K562 (cell line): ENCODE measurements around the gene NABP2. TPM values are rescaled to one million over a fixed set of nuclear protein-coding genes. Genes with fewer than 3 reads are reported as not detected.

Experiments
- ATAC-seq: fragments of 200-7000 bp; cut with Tn5 transposase; 3 replicates; pipeline ENCODE4 v1.9.1; 2020; ENCODE audit warnings: moderate library complexity
- BruUV-seq: library from RNA; stranded (reverse); fragments of 400-500 nt; replicated peaks from 2 replicates; lab custom pipeline; 2021; lab: Mats Ljungman, UMichigan
- CTCF ChIA-PET: fragments of 300-600 bp; formaldehyde crosslinking; extraction: SDS; loops from one replicate; lab custom pipeline; 2021; ENCODE audit warnings: low intra/inter-chr PET ratio; lab: Yijun Ruan, JAX
- POLR2A ChIA-PET: fragments of 300-600, 350-650 bp; sonication (Branson Sonifier 250); formaldehyde crosslinking; extraction: SDS; loops from one replicate; lab custom pipeline; 2021; ENCODE audit warnings: antibody characterized with exemption, inconsistent platforms; lab: Yijun Ruan, JAX
- DNase-seq, 4 experiments: peaks; one replicate each; pipeline versions ENCODE4 v3.0.0 to v3.0.0-alpha.2; 2011 to 2018; ENCODE audit warnings: low spot score in 3 of 4, mixed read lengths in 3 of 4; ENCODE audit errors: extremely low read depth in 1 of 4
- FAIRE-seq: peaks from 2 replicates; lab custom pipeline; 2011; peaks lifted over from hg19 to GRCh38; lab: Jason Lieb, UNC
- H2AFZ ChIP-seq: 2 replicates; pipeline ENCODE4 v1.6.0; 2011; ENCODE audit warnings: low read depth, low read length, control low read depth, inconsistent platforms
- H3K27ac ChIP-seq: fragments of 200-600 bp; 3 replicates; pipeline ENCODE4 v1.8.0; 2011; ENCODE audit warnings: low read depth, mild to moderate bottlenecking, control low read depth, inconsistent platforms, low read length, moderate library complexity, mixed read lengths; ENCODE audit errors: extremely low read depth
- H3K27me3 ChIP-seq, 2 experiments: fragments of 300-600 bp in 1 of 2; 2 replicates in 1 of 2; 3 replicates in 1 of 2; pipeline versions ENCODE4 v1.6.0 to v1.8.0; 2011; ENCODE audit warnings: inconsistent platforms in 2 of 2, low read length in 2 of 2, mild to moderate bottlenecking in 1 of 2, mixed read lengths in 1 of 2, moderate library complexity in 1 of 2; ENCODE audit not compliant: control insufficient read depth in 2 of 2, insufficient read depth in 2 of 2
- H3K36me3 ChIP-seq: fragments of 300-600 bp; 3 replicates; pipeline ENCODE4 v1.8.0; 2011; ENCODE audit warnings: mild to moderate bottlenecking, low read length, inconsistent platforms; ENCODE audit not compliant: control insufficient read depth, insufficient read depth
- H3K4me1 ChIP-seq, 2 experiments: fragments of 200-600 bp in 1 of 2; replicated peaks in 1 of 2; 2 replicates in 1 of 2; 3 replicates in 1 of 2; pipeline versions ENCODE4 v1.5.1 to v1.8.0; 2011; ENCODE audit warnings: inconsistent platforms in 2 of 2, low read length in 2 of 2, mild to moderate bottlenecking in 1 of 2, mixed read lengths in 1 of 2, moderate library complexity in 1 of 2; ENCODE audit not compliant: control insufficient read depth in 2 of 2, insufficient read depth in 2 of 2
- H3K4me2 ChIP-seq: 2 replicates; pipeline ENCODE4 v1.6.1; 2011; ENCODE audit warnings: low read length, control low read depth, inconsistent platforms, mixed read lengths; ENCODE audit not compliant: insufficient read depth
- H3K4me3 ChIP-seq: fragments of 200-600 bp; sonication (generic), shearing (Covaris generic); 2 replicates; pipeline ENCODE4 v1.5.1; 2016; ENCODE audit warnings: control low read depth, inconsistent platforms
- H3K79me2 ChIP-seq: fragments of 200-600 bp; 3 replicates; pipeline ENCODE4 v1.8.0; 2011; ENCODE audit warnings: low read length, inconsistent platforms; ENCODE audit not compliant: control insufficient read depth, insufficient read depth
- H3K9ac ChIP-seq, 2 experiments: 2 replicates each; pipeline versions ENCODE4 v1.6.0 to v1.6.1; 2011; ENCODE audit warnings: low read depth in 2 of 2, low read length in 2 of 2, control low read depth in 1 of 2, inconsistent platforms in 1 of 2, mild to moderate bottlenecking in 1 of 2, mixed read lengths in 1 of 2; ENCODE audit not compliant: insufficient read depth in 1 of 2
- H3K9me1 ChIP-seq: one replicate; pipeline ENCODE4 v1.6.0; 2011; ENCODE audit warnings: inconsistent platforms, mild to moderate bottlenecking, low read length, moderate library complexity; ENCODE audit not compliant: control insufficient read depth, insufficient read depth
- H3K9me3 ChIP-seq: replicated peaks from 2 replicates; pipeline ENCODE4 v1.5.1; 2011; ENCODE audit warnings: low read depth, low read length, inconsistent platforms; ENCODE audit not compliant: control insufficient read depth, insufficient read depth
- H4K20me1 ChIP-seq: replicated peaks from 2 replicates; pipeline ENCODE4 v1.6.1; 2011; ENCODE audit warnings: low read length, inconsistent platforms, mixed read lengths; ENCODE audit not compliant: control insufficient read depth, insufficient read depth
- C11orf30 ChIP-seq: fragments of 450-650 bp; IDR thresholded peaks from 2 replicates; pipeline ENCODE4 v1.6.1; 2016; ENCODE audit warnings: low read depth, mild to moderate bottlenecking
- CCNT2 ChIP-seq: IDR thresholded peaks from 2 replicates; pipeline ENCODE4 v1.6.1; 2011; ENCODE audit warnings: borderline replicate concordance, low read depth, mild to moderate bottlenecking, moderate library complexity, mixed read lengths, low read length; ENCODE audit not compliant: insufficient read length; ENCODE audit errors: extremely low read depth
- EP300 ChIP-seq: IDR thresholded peaks from 2 replicates; pipeline ENCODE4 v1.6.1; 2012; ENCODE audit warnings: low read length, improper control_type of control experiment
- MECOM ChIP-seq: fragments of 250-450 bp; sonication (Bioruptor Pico); IDR thresholded peaks from 2 replicates; pipeline ENCODE4 v1.8.0; 2022; ENCODE audit warnings: inconsistent platforms
- MYNN ChIP-seq, 2 experiments: sonication (generic); formaldehyde crosslinking in 1 of 2; IDR thresholded peaks; 2 replicates each; pipeline versions ENCODE4 v1.5.0 to v1.6.1; 2016 to 2020; ENCODE audit warnings: antibody characterized with exemption in 1 of 2, missing genetic modification reagents in 1 of 2
- POLR2H ChIP-seq: IDR thresholded peaks from 2 replicates; pipeline ENCODE4 v1.6.1; 2016; ENCODE audit warnings: missing genetic modification characterization, low read depth, mild to moderate bottlenecking, control low read depth, missing compliant biosample characterization, moderate library complexity
- ZNF316 ChIP-seq: fragments of 450-650 bp; IDR thresholded peaks from 2 replicates; pipeline ENCODE4 v1.6.1; 2016
- WGBS: fragments of 100-300 bp; shearing (Covaris generic); methylation state at CpG from one replicate; pipeline ENCODE4 v1.1.6; 2016; ENCODE audit warnings: low coverage, mixed read lengths; ENCODE audit not compliant: insufficient coverage; ENCODE audit errors: missing lambda C conversion rate; 5-methylcytosine and 5-hydroxymethylcytosine counted together
- in situ Hi-C: fragments of 300-500 bp; cut with MboI; formaldehyde crosslinking; loops from 4 replicates; pipeline ENCODE4 v1.15.0; 2018; ENCODE audit warnings: inconsistent platforms, mixed read lengths
- intact Hi-C: fragments of 100-400 bp; cut with micrococcal nuclease; formaldehyde crosslinking; loops from 2 replicates; pipeline ENCODE4 v1.14.2; 2022
- polyA plus RNA-seq, 8 experiments: library from polyadenylated mRNA; depleted of rRNA in 4 of 8; stranded (reverse) in 5 of 8; unstranded in 3 of 8; fragments of >200 nt; fragmentation: Nextera tagmentation in 2 of 8; fragmentation: Illumina TruSeq in 1 of 8; extraction: Ambion mirVana in 2 of 8; extraction: Trizol in 1 of 8; gene quantifications; 2 replicates each; pipeline versions ENCODE4 v1.2.1 to v1.2.3, GENCODE V29; 2011 to 2014; ENCODE audit warnings: inconsistent platforms in 1 of 8, missing spikeins in 1 of 8
- total RNA-seq, 7 experiments: library from RNA; depleted of rRNA in 6 of 7; stranded (reverse); fragments of >200 nt in 6 of 7; fragmentation: Illumina TruSeq in 2 of 7; extraction: Trizol in 2 of 7; gene quantifications; 2 replicates each; pipeline versions ENCODE4 v1.2.1 to v1.2.3, GENCODE V29; 2011 to 2021; ENCODE audit warnings: low replicate concordance in 1 of 7

The NABP2 gene
- total and polyA plus RNA-seq, 9 of the 15 experiments (the other 6 are each of a cell fraction or from before 2014, with no cell fraction given), result 11.3 to 60.6 (median 43.5) TPM

GRCh38 chr12:56202838-56203237, 21.3 kb upstream of the NABP2 start:
- ChIA-PET POLR2A (interaction anchor here (2.7 kb wide), 1 partner anchor 13 kb away, joined by 12 read pairs; the partner anchor contains the start of gene SMARCC2), CTCF (no interaction called here)
- Histone ChIP-seq H2AFZ (peak overlapping the region; percentile 4), H3K4me1 (peaks cover 2 to 25% of the 10 kb centered on the region in 2 experiments; a peak in 3 of 5 replicates), H3K9ac (no peak overlapping the region), H3K4me3 (no peak overlapping the region), H3K79me2 (no peaks in the 10 kb centered on the region), H4K20me1 (no peaks in the 10 kb centered on the region), H3K27ac (peak overlapping the region; percentile 37; the same call in 1 of the 3 replicates), H3K27me3 (no peaks in the 10 kb centered on the region), H3K36me3 (peaks cover 31% of the 10 kb centered on the region), H3K9me3 (no peaks in the 10 kb centered on the region), H3K4me2 (no peak overlapping the region), H3K9me1 (no peaks in the 10 kb centered on the region)
- peak; percentile 11; the same call in 2 of the 3 replicates for ATAC-seq
- no TSS peak for BruUV-seq
- intact Hi-C loops (no loop called here), in situ Hi-C loops (no loop called here)
- no peak for FAIRE-seq
- TF ChIP-seq EP300, result no peak
- TF ChIP-seq MYNN (IDR thresholded peaks at IDR 0.05), result no peak
- no peak for TF ChIP-seq MYNN (CRISPR knock-in tag; IDR thresholded peaks at IDR 0.05)
- peak; percentile 46; the same call in 1 of the 2 replicates for TF ChIP-seq C11orf30
- TF ChIP-seq POLR2H, result peak; percentile 34; the same call in 1 of the 2 replicates
- no peak for TF ChIP-seq MECOM
- peak; percentile 70 for TF ChIP-seq ZNF316
- TF ChIP-seq CCNT2, result no peak
- DNase-seq, result no peak
- 0% methylated on average over 2 of the region's 2 CpGs for WGBS
